Stimulated activated CD4-positive, alpha-beta T cell treated with anti-CD3 and anti-CD28 coated beads, Interleukin-4, amount 100 ng/mL, for 48 hours (primary cell): ENCODE measurements around the gene SPATS2L.

Experiments
- DNase-seq, 2 donors: peaks; one replicate each; pipeline ENCODE4 v3.0.0-alpha.2; 2020; ENCODE audit warnings: low read depth in 2 of 2

The SPATS2L gene

DNA sequence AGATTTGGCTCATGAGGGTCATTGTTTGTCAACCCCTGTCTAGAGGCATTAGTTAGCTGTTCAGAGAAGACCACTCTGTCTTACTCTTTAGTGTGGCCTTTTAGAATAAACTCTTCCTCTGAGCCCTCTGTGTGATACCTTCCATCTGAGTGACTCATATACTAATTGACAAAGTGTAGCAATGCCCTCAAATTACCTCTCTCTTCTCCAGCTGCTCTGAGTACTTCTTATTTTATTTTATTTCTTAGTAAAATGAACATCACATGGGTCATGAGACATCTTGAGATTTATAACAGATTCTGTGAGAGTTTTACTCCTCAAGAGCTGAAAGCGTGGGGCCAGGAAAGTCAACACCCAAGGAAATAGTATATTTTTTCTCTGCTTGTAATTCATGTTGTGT lies 136.0 kb downstream of the SPATS2L start:
- no peak for DNase-seq

DNA sequence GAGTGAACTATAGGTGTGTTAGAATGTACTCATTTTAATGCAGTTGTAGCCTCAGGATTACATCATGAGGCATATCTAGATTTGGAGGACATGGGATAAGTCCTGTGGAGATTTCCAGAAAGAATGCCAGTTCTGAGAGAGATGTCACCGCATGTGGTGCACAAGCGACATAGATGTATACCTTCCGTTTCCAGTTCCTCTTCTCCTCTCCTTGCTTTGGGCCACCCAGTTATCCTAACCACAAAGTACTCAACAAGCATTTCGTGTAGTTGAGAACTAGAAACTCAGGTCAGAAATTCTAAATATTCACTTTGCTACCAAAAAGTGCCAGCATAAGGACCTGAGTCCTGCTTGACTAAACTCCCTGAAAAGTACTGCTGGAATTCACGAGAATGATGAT lies 136.9 kb downstream of the SPATS2L start:
- no peak for DNase-seq

DNA sequence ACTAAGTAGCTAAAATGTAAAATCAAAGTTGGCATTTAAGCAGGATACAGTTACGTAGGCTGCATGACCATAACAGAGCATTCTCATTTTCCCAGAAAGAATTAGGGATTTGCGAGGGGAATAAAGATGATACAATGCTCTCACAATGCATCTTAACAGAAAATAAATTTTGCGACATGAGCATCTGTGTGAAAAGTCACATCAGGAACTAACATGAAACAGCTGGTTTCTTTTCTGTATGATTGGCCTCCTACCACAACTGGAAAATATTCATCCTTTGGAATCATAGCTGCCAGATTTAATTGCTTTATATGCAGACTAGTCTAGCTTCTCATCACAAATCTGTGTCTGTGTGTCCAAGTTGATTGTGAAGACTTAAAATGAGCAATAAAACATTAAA lies 137.4 kb downstream of the SPATS2L start:
- DNase-seq, result no peak

DNA sequence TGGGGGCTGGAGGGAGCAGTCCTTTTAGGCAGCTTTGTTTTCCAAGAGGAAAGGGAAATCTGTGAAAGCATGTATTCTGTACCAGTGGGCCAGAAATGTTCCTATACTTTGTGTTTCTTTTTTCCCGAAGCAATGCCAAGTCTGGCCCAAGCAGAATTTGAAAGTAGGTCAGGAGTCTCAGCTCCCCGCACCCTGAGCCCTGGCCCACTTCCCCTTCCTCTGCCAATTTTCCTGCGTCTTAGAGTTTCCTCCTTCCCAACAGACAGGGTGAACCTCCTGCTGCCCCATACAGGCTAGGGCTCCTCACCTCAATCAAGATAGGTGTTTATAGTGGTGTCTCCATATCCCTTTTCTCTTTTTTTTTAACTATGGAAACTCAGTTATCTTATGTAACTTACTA lies 138.0 kb downstream of the SPATS2L start:
- no peak for DNase-seq

GRCh38 chr2:200445284-200445683 lies 138.8 kb downstream of the SPATS2L start:
- DNase-seq, result no peak

GRCh38 chr2:200446612-200447011 lies 140.1 kb downstream of the SPATS2L start:
- DNase-seq, result no peak

- DNase-seq, result no peak
Observed at GRCh38 chr2:200447139-200447855, 140.8 kb downstream of the SPATS2L start.

DNA sequence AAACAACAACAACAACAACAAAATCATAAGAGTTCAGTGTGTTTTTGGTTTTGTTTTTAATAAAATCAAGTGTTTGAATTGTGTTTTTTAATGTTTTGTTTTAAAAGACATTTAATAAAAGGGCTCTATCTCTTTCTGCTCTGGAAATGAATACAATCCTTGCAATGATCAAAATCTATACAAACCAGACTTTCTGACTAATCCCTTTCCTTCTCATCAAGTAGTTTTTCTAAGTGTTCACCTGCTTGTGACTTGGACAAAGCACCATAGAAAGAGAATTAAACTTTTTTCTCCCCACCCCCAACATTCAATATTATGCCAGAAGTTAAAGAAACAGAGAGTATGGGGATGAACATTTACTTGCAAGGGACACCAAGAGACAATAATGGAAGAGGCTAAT lies 142.0 kb downstream of the SPATS2L start:
- no peak for DNase-seq

DNA sequence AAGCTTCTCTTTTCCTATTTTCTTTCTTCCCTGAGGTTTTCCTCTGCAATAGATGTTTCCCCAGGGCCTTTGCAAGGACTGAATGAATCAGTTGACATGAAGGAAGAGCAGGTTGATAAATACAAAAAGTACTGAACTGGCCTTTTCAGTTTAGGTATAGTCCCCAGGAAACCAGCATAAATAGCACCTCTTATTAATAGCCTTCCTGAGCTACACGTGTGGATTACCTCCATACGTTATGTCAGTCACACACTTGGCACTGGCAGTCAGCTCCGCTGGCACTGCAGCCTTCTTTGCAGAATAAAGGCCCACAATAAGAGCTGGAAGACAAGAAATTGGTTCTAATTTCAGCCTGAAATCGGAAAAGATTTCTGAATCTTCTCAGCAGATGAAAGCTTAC lies 142.7 kb downstream of the SPATS2L start:
- DNase-seq, result no peak

DNA sequence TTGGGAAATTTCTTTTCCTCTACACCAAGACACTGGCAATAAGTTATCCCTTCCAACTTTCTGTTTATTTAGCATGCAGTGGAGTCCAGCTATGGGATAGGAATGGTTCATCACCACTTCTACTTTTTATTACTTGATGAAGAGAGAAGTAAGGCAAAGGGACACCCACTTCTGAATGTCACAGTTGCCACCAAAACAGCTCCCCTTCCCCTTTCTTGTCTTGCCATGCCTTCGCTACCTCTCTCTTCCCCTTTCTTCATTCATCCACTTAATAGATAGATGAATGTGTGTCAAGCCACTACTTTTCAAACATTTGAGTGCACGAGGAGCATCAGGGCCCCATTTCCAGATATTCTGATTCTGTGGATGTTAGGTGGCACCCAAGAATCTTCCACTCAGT lies 143.8 kb downstream of the SPATS2L start:
- DNase-seq, result no peak

DNA sequence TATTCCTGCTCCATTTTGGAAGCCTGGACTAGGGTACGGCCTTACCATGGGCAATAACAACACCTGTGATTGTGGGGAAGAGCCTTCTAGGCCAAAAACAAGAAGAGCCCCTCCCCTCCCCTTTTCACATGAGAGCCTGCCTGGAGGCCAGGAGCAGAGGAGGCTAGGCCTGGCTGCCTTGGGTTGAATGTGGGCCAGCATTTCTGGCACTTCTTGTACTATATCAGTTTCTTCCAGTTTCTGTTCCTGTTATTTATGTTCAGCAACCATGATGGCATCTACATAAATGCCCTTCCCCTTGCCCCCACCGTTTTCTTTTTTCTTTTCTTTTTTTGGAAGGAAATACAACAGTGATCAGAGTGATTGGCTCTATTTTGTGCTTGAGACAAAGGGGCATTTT lies 145.0 kb downstream of the SPATS2L start:
- no peak for DNase-seq

DNA sequence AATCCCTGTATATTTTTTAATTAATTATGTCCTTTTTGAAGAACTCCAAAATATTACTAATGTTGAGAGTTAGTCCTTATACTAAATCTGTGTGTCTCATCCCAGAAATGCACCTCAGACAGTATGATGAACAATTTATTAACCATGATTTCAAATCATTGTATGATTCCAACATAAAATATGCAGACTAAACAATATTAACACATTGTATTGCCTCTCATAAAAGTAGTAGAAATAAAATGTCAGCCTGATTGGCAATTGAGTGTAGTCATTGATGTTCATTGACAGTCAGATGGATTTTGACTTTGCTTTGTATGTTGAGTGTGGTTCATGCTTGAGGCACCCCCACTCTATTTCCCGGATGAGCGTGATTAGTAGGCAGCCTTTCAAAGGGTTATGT lies 145.9 kb downstream of the SPATS2L start:
- no peak for DNase-seq

GRCh38 chr2:200453142-200453852 lies 146.8 kb downstream of the SPATS2L start:
- DNase-seq, result no peak

- no peak for DNase-seq
Observed at GRCh38 chr2:200453853-200454534, 147.5 kb downstream of the SPATS2L start.

DNA sequence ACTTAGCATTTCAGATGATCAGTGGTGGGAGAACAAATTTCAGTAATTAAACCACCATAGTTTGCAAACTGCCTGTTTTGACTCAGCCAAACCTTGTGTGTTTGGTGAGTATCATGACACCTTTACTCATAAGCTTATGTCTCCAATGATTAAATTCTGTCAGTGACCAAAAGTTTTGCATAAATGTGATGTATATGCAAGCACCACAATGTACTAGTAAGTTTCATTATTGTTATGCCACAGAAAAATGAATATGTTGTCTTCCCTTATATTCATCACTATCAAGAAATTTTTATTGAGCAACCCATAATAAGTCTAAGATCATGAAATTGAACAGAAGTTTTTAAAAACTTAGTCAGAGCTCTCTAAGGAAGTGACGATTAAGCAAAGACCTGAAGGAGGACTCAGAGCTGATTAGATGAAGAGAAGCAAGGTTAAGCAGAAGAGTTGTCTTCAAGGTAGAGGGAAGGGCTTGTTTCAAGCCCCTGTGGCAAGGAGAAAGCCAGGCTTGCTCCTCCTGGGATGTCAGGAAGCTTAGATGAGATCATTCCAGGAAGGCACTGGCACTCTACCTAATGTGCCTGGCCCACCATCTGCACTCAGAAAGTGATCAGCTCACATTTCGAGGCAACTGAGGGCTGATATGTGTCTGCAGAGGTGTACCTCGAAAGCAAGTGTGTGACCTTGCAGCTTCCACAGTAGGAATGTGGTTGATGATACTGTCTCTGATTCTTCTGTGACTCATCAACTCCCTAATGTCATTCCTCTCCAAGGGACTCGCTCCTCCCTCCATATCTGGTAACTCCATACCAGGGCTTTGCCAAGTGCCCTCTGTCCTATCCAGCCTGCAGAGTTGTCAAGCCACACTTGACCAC lies 148.7 kb downstream of the SPATS2L start:
- DNase-seq, result no peak

DNA sequence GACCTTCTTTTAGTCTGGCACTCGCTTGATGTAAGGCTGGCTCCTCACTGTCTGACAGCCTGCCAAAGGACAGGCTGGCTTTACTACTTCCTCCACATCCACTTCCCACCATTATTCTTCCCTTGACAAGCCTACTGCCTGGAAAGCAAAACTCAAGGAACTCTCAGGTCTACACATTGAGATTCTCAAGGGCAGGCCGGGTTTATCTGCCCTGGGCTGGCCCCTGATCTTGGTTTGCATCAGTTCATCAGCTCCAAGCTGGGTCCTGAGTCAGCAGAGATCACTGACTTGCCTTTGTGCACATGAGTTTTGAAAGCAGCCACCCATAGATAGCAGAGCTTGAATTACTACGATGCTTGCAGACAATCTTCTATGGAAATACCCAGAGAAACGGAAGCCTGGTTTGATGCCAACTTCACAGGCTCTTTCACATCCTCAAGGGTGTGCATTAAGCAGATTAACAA lies 149.5 kb downstream of the SPATS2L start:
- DNase-seq, result peak; percentile 28 to 29

DNA sequence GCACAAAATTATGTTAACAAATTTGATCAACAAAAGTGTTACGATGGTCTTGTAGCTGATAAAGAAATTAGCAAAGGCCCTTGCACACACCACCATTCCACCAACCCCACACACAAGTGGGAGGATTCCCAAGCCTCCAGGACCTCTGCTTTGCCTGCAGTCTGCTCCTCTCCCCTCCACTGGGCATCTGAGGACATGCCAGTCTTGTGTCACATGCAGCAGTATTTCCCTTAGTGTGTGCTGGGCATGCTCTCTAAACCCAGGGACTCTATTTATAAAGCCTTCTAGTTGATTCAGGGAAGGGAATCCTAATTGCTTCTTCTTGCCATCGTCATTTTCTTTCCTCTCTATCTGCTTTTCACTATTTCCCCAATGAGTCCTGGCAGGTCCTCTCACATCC lies 150.1 kb downstream of the SPATS2L start:
- no peak for DNase-seq

DNA sequence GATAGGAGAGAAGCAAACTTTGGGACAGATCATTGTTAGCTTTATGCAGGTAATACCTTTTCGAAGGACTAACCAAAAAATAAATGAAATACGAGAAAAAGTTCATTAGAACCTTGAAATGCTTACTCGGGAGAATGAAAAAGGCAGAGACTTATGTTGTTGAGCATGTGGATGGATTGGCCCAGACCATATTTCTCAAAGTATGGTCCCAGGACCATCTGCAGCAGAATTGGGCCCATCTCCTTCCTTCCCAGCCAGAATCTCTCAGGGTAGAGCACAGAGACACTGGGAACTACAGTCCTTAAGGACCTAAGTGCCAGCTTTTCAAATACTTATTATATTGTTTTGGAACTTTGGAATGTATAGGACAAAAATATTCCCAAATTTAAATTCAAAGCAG lies 152.6 kb downstream of the SPATS2L start:
- no peak for DNase-seq

GRCh38 chr2:200461846-200462710 lies 155.6 kb downstream of the SPATS2L start:
- DNase-seq, result no peak

GRCh38 chr2:200463452-200463851 lies 157.0 kb downstream of the SPATS2L start:
- no peak for DNase-seq
